ENCODE results near the gene SPDYC. TPM values are rescaled to one million over a fixed set of nuclear protein-coding genes. Genes with fewer than 3 reads are reported as not detected.

The SPDYC gene
- polyA plus RNA-seq, 3 donors = 0.64 TPM; not detected in 2

DNA sequence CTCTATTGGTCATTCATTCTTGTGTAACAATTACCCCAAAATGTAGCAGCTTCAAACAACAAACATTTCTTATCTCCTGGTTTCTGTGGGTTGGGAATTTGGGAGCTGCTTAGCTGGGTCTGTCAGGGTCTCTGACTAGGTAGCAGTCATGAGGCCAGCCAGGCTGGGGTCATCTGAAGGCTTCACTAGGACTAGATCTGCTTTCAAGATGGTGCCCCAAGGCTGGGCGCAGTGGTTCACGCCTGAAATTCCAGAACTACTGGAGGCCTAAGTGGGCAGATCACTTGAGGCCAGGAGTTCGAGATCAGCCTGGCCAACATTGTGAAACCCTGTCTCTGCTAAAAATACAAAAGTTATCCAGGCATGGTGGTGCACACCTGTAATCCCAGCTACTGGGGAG, 13.1 kb upstream of the SPDYC start:
- H3K27ac Mint-ChIP-seq = peak overlapping the region in 5 of 7 donors; percentile 16 to 69 (median 22)
- no peaks in the 10 kb centered on the region for H4K20me1 ChIP-seq (ENCODE audit: insufficient read depth, low read length)
- H2AFZ ChIP-seq (ENCODE audit: insufficient read depth, low read depth, low read length, poor library complexity, severe bottlenecking) = peak overlapping the region; percentile 46
- WGBS (ENCODE audit: insufficient coverage) = 93% methylated on average over 3 of the region's 3 CpGs
- H3K4me1 Mint-ChIP-seq = peaks cover 29% of the 10 kb centered on the region
- peak overlapping the region in 1 of 2 donors; percentile 2 for H3K27ac ChIP-seq (ENCODE audit: low read depth in 1 of 2, low read length in 2 of 2)
- H3K79me2 ChIP-seq (ENCODE audit: insufficient read depth, low read length) = no peaks in the 10 kb centered on the region
- no peaks in the 10 kb centered on the region for H3K9me3 ChIP-seq (replicated peaks in 1 of 2; ENCODE audit: control insufficient read depth in 1 of 2, insufficient read depth in 1 of 2, low read length in 2 of 2)
- no peak overlapping the region for H3K4me3 Mint-ChIP-seq
- no peak overlapping the region for H3K4me2 ChIP-seq (replicated peaks; ENCODE audit: extremely low read depth, low read length, poor library complexity, severe bottlenecking)
- intact Hi-C loops (cut with micrococcal nuclease) = no loop called here
- H3K36me3 ChIP-seq (replicated peaks in 1 of 2; ENCODE audit: control insufficient read depth in 1 of 2, insufficient read depth in 2 of 2, low read length in 2 of 2) = no peaks in the 10 kb centered on the region
- H3K9me3 Mint-ChIP-seq = no peaks in the 10 kb centered on the region
- no peak for DNase-seq
- no peaks in the 10 kb centered on the region for H3K27me3 ChIP-seq (ENCODE audit: control insufficient read depth in 2 of 2, insufficient read depth in 2 of 2, low read length in 2 of 2)
- H3K4me3 ChIP-seq (replicated peaks in 1 of 3; ENCODE audit: low read depth in 2 of 3, low read length in 3 of 3) = no peak overlapping the region
- H3K27me3 Mint-ChIP-seq (ENCODE audit: low read depth in 3 of 3) = peaks cover 0 to 1% (median 0%) of the 10 kb centered on the region in 3 donors
- no peaks in the 10 kb centered on the region for H3K36me3 Mint-ChIP-seq
- no peak overlapping the region for H3K9ac ChIP-seq (ENCODE audit: insufficient read depth, low read length, poor library complexity, severe bottlenecking)
- H3K4me1 ChIP-seq (ENCODE audit: control insufficient read depth in 1 of 2, insufficient read depth in 2 of 2, low read length in 2 of 2) = peaks cover 22 to 27% of the 10 kb centered on the region in 2 donors
- TF ChIP-seq, protein P1, sequence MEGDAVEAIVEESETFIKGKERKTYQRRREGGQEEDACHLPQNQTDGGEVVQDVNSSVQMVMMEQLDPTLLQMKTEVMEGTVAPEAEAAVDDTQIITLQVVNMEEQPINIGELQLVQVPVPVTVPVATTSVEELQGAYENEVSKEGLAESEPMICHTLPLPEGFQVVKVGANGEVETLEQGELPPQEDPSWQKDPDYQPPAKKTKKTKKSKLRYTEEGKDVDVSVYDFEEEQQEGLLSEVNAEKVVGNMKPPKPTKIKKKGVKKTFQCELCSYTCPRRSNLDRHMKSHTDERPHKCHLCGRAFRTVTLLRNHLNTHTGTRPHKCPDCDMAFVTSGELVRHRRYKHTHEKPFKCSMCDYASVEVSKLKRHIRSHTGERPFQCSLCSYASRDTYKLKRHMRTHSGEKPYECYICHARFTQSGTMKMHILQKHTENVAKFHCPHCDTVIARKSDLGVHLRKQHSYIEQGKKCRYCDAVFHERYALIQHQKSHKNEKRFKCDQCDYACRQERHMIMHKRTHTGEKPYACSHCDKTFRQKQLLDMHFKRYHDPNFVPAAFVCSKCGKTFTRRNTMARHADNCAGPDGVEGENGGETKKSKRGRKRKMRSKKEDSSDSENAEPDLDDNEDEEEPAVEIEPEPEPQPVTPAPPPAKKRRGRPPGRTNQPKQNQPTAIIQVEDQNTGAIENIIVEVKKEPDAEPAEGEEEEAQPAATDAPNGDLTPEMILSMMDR (IDR thresholded peaks at IDR 0.05) = no peak

DNA sequence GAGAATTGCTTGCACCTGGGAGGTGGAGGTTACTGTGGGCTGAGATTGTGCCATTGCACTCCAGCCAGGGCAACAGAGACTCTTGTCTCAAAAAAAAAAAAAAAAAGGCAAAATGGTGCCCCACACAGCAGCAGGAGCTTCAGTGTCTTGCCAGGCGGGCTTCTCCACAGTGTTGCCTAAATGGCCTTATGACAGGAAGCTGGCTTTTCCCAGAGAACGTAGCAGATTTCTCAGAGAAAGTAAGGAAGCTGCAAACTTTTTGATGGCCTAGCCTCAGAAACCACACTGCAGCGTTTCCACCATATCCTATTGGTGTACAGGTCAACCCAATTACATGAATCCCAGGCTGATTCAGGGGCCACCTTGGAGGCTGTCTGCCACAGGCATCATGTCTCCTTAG, 12.7 kb upstream of the SPDYC start:
- no peaks in the 10 kb centered on the region for H3K9me3 Mint-ChIP-seq
- Histone ChIP-seq H3K27ac (ENCODE audit: low read depth in 1 of 2, low read length in 2 of 2) (no peak overlapping the region), H4K20me1 (ENCODE audit: insufficient read depth, low read length) (no peaks in the 10 kb centered on the region), H3K79me2 (ENCODE audit: insufficient read depth, low read length) (no peaks in the 10 kb centered on the region), H2AFZ (ENCODE audit: insufficient read depth, low read depth, low read length, poor library complexity, severe bottlenecking) (peak overlapping the region; percentile 46), H3K27me3 (ENCODE audit: control insufficient read depth in 2 of 2, insufficient read depth in 2 of 2, low read length in 2 of 2) (no peaks in the 10 kb centered on the region), H3K9ac (ENCODE audit: insufficient read depth, low read length, poor library complexity, severe bottlenecking) (no peak overlapping the region), H3K9me3 (replicated peaks in 1 of 2; ENCODE audit: control insufficient read depth in 1 of 2, insufficient read depth in 1 of 2, low read length in 2 of 2) (no peaks in the 10 kb centered on the region), H3K4me1 (ENCODE audit: control insufficient read depth in 1 of 2, insufficient read depth in 2 of 2, low read length in 2 of 2) (peaks cover 18 to 23% of the 10 kb centered on the region in 2 donors), H3K4me2 (replicated peaks; ENCODE audit: extremely low read depth, low read length, poor library complexity, severe bottlenecking) (no peak overlapping the region), H3K4me3 (replicated peaks in 1 of 3; ENCODE audit: low read depth in 2 of 3, low read length in 3 of 3) (no peak overlapping the region), H3K36me3 (replicated peaks in 1 of 2; ENCODE audit: control insufficient read depth in 1 of 2, insufficient read depth in 2 of 2, low read length in 2 of 2) (no peaks in the 10 kb centered on the region)
- TF ChIP-seq, protein P1 (IDR thresholded peaks at IDR 0.05) = no peak
- no peak overlapping the region for H3K4me3 Mint-ChIP-seq
- DNase-seq = no peak
- peaks cover 0 to 1% (median 0%) of the 10 kb centered on the region in 3 donors for H3K27me3 Mint-ChIP-seq (ENCODE audit: low read depth in 3 of 3)
- intact Hi-C loops (cut with micrococcal nuclease) = no loop called here
- H3K36me3 Mint-ChIP-seq = no peaks in the 10 kb centered on the region
- 28% methylated on average over 2 of the region's 3 CpGs for WGBS (ENCODE audit: insufficient coverage)
- H3K4me1 Mint-ChIP-seq = peaks cover 24% of the 10 kb centered on the region
- H3K27ac Mint-ChIP-seq = no peak overlapping the region
